GM12878 (cell line): ENCODE results near the gene CDC42EP3. TPM values are rescaled to one million over a fixed set of nuclear protein-coding genes. Genes with fewer than 3 reads are reported as not detected.
A peak's percentile ranks its signal among the peaks of the same experiment; 100 is the strongest.

Source experiments
- ASH2L ChIP-seq: fragments of 300-600, 200-600 bp; sonication (generic); IDR thresholded peaks from 2 replicates; pipeline ENCODE4 v1.6.1; 2017; ENCODE audit warnings: low read depth, mild to moderate bottlenecking, borderline replicate concordance
- ATF7 ChIP-seq: fragments of 450-650 bp; IDR thresholded peaks from 2 replicates; pipeline ENCODE4 v1.6.1; 2016; ENCODE audit warnings: low read depth, mild to moderate bottlenecking
- BCL11A ChIP-seq: IDR thresholded peaks from 2 replicates; pipeline ENCODE4 v1.6.1; 2011; ENCODE audit warnings: low read depth, low read length
- CBX5 ChIP-seq: sonication (generic); IDR thresholded peaks from 2 replicates; pipeline ENCODE4 v1.6.1; 2016; ENCODE audit warnings: low read depth, moderate library complexity, mild to moderate bottlenecking, inconsistent platforms
- EGR1 ChIP-seq, 2 experiments: IDR thresholded peaks; 1 replicate in 1 of 2; 2 replicates in 1 of 2; pipeline ENCODE4 v1.6.1; 2011 to 2012; ENCODE audit warnings: low read depth in 2 of 2, low read length in 2 of 2, borderline replicate concordance in 1 of 2, mild to moderate bottlenecking in 1 of 2, moderate library complexity in 1 of 2
- IKZF1 ChIP-seq: fragments of 450-650 bp; conservative IDR thresholded peaks from 2 replicates; pipeline ENCODE4 v1.6.1; 2017; ENCODE audit warnings: antibody characterized with exemption, mild to moderate bottlenecking
- IKZF2 ChIP-seq, 2 experiments: fragments of 450-650 bp; IDR thresholded peaks; 2 replicates each; pipeline ENCODE4 v1.6.1; 2017; ENCODE audit warnings: mild to moderate bottlenecking in 2 of 2, moderate library complexity in 2 of 2
- LARP7 ChIP-seq: fragments of 450-650 bp; IDR thresholded peaks from 2 replicates; pipeline ENCODE4 v1.6.1; 2017; ENCODE audit warnings: mild to moderate bottlenecking
- NFYB ChIP-seq: IDR thresholded peaks from 2 replicates; pipeline ENCODE4 v1.6.1; 2011; ENCODE audit warnings: low read depth, mild to moderate bottlenecking, low read length, improper control_type of control experiment, moderate library complexity; ENCODE audit not compliant: insufficient read depth
- RELA ChIP-seq: fragments of 450-650 bp; IDR thresholded peaks from 2 replicates; pipeline ENCODE4 v1.8.0; 2014; ENCODE audit warnings: borderline replicate concordance; ENCODE audit not compliant: partially characterized antibody
- SP1 ChIP-seq: IDR thresholded peaks from one replicate; pipeline ENCODE4 v1.6.1; 2011; ENCODE audit warnings: low read depth, low read length
- SREBF1 ChIP-seq: IDR thresholded peaks from 2 replicates; pipeline ENCODE4 v1.6.1; 2012; ENCODE audit warnings: mild to moderate bottlenecking, low read length
- SREBF2 ChIP-seq: IDR thresholded peaks from 2 replicates; pipeline ENCODE4 v1.6.1; 2012; ENCODE audit warnings: mild to moderate bottlenecking, low read length
- TCF3 ChIP-seq: IDR thresholded peaks from 2 replicates; pipeline ENCODE4 v1.6.1; 2012; ENCODE audit warnings: low read depth, mild to moderate bottlenecking, low read length, borderline replicate concordance; ENCODE audit not compliant: insufficient read depth
- ZSCAN29 ChIP-seq: fragments of 450-650 bp; IDR thresholded peaks from 2 replicates; pipeline ENCODE4 v1.6.1; 2017; ENCODE audit warnings: mild to moderate bottlenecking, moderate library complexity
- polyA plus RNA-seq, 11 experiments: library from polyadenylated mRNA; depleted of rRNA in 4 of 11; unstranded in 6 of 11; stranded (reverse) in 5 of 11; fragments of >200 nt; fragmentation: Nextera tagmentation in 4 of 11; fragmentation: Illumina TruSeq in 1 of 11; extraction: Ambion mirVana in 4 of 11; extraction: Trizol in 1 of 11; gene quantifications; 1 replicate in 1 of 11; 2 replicates in 10 of 11; pipeline versions ENCODE4 v1.2.1 to v1.2.3, GENCODE V29; 2011 to 2016; ENCODE audit warnings: inconsistent platforms in 2 of 11, missing spikeins in 2 of 11, low read depth in 1 of 11
- total RNA-seq, 4 experiments: library from RNA; depleted of rRNA in 3 of 4; stranded (reverse); fragments of >200 nt in 3 of 4; fragmentation: Illumina TruSeq in 1 of 4; extraction: Trizol in 1 of 4; gene quantifications; 2 replicates each; pipeline versions ENCODE4 v1.2.1 to v1.2.3, GENCODE V29; 2013 to 2021
- TF ChIP-seq, protein P1 (sequence below): IDR thresholded peaks from 2 replicates; pipeline ENCODE4 v1.6.1; 2011; ENCODE audit warnings: borderline replicate concordance, low read depth, mild to moderate bottlenecking, moderate library complexity, low read length; ENCODE audit not compliant: insufficient read depth, poor library complexity, severe bottlenecking
- TF ChIP-seq, protein P2 (sequence below): fragments of 450-650 bp; IDR thresholded peaks from 2 replicates; pipeline ENCODE4 v1.6.1; 2014; ENCODE audit warnings: mild to moderate bottlenecking
- TF ChIP-seq, protein P3 (sequence below): fragments of 450-650 bp; IDR thresholded peaks from 2 replicates; pipeline ENCODE4 v1.6.1; 2017; ENCODE audit warnings: mild to moderate bottlenecking, low read depth, inconsistent platforms; ENCODE audit not compliant: poor library complexity, severe bottlenecking
- TF ChIP-seq, protein P4 (sequence below): fragments of 450-650 bp; IDR thresholded peaks from 2 replicates; pipeline ENCODE4 v1.6.1; 2017; ENCODE audit warnings: mild to moderate bottlenecking, moderate library complexity
- TF ChIP-seq, protein P5 (sequence below), 3 experiments: IDR thresholded peaks in 2 of 3; conservative IDR thresholded peaks in 1 of 3; 2 replicates each; pipeline ENCODE4 v1.5.1; 2011; ENCODE audit warnings: low read depth in 3 of 3, low read length in 3 of 3, mild to moderate bottlenecking in 3 of 3, control low read depth in 2 of 3, moderate library complexity in 2 of 3, inconsistent platforms in 1 of 3, mixed read lengths in 1 of 3; ENCODE audit not compliant: control insufficient read depth in 2 of 3, insufficient read depth in 1 of 3; ENCODE audit errors: extremely low read depth in 1 of 3

The CDC42EP3 gene
- total and polyA plus RNA-seq, 10 of the 15 experiments (the other 5 are each of a cell fraction or from before 2014, with no cell fraction given) = 11.8 to 86.9 (median 52.9) TPM

DNA sequence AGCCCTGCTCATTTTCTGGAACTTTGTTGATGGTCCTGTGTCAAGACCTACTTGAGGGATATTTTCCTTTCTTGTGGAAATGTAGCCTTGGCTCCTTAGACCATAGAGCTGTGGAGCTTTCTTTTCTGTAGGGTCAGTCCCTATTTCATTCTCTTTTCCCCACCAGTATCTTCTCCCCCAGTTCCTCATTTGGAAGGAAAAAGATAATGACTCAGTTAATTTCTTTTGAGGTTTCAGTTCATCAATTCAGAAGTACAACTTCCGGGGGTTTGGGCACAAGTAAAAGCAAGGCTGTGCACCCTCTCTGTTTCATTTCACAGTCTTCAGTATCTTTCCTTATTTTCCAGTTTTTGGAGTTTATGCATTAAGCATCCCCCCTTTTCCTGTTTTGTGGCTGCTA lies 70.7 kb downstream of the CDC42EP3 start (continued):
- TF ChIP-seq ZSCAN29 = no peak
- no peak for TF ChIP-seq RELA
- no peak for TF ChIP-seq EGR1 (IDR thresholded peaks at IDR 0.05; ENCODE audit: borderline replicate concordance in 1 of 2, low read depth in 2 of 2, low read length in 2 of 2)
- TF ChIP-seq, protein P1, sequence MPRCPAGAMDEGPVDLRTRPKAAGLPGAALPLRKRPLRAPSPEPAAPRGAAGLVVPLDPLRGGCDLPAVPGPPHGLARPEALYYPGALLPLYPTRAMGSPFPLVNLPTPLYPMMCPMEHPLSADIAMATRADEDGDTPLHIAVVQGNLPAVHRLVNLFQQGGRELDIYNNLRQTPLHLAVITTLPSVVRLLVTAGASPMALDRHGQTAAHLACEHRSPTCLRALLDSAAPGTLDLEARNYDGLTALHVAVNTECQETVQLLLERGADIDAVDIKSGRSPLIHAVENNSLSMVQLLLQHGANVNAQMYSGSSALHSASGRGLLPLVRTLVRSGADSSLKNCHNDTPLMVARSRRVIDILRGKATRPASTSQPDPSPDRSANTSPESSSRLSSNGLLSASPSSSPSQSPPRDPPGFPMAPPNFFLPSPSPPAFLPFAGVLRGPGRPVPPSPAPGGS = peak; percentile 71
- peak; percentile 94 for TF ChIP-seq IKZF1
- TF ChIP-seq, protein P2, sequence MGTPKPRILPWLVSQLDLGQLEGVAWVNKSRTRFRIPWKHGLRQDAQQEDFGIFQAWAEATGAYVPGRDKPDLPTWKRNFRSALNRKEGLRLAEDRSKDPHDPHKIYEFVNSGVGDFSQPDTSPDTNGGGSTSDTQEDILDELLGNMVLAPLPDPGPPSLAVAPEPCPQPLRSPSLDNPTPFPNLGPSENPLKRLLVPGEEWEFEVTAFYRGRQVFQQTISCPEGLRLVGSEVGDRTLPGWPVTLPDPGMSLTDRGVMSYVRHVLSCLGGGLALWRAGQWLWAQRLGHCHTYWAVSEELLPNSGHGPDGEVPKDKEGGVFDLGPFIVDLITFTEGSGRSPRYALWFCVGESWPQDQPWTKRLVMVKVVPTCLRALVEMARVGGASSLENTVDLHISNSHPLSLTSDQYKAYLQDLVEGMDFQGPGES = no peak
- TF ChIP-seq, protein P3, sequence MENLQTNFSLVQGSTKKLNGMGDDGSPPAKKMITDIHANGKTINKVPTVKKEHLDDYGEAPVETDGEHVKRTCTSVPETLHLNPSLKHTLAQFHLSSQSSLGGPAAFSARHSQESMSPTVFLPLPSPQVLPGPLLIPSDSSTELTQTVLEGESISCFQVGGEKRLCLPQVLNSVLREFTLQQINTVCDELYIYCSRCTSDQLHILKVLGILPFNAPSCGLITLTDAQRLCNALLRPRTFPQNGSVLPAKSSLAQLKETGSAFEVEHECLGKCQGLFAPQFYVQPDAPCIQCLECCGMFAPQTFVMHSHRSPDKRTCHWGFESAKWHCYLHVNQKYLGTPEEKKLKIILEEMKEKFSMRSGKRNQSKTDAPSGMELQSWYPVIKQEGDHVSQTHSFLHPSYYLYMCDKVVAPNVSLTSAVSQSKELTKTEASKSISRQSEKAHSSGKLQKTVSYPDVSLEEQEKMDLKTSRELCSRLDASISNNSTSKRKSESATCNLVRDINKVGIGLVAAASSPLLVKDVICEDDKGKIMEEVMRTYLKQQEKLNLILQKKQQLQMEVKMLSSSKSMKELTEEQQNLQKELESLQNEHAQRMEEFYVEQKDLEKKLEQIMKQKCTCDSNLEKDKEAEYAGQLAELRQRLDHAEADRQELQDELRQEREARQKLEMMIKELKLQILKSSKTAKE = peak; percentile 40
- TF ChIP-seq, protein P4, sequence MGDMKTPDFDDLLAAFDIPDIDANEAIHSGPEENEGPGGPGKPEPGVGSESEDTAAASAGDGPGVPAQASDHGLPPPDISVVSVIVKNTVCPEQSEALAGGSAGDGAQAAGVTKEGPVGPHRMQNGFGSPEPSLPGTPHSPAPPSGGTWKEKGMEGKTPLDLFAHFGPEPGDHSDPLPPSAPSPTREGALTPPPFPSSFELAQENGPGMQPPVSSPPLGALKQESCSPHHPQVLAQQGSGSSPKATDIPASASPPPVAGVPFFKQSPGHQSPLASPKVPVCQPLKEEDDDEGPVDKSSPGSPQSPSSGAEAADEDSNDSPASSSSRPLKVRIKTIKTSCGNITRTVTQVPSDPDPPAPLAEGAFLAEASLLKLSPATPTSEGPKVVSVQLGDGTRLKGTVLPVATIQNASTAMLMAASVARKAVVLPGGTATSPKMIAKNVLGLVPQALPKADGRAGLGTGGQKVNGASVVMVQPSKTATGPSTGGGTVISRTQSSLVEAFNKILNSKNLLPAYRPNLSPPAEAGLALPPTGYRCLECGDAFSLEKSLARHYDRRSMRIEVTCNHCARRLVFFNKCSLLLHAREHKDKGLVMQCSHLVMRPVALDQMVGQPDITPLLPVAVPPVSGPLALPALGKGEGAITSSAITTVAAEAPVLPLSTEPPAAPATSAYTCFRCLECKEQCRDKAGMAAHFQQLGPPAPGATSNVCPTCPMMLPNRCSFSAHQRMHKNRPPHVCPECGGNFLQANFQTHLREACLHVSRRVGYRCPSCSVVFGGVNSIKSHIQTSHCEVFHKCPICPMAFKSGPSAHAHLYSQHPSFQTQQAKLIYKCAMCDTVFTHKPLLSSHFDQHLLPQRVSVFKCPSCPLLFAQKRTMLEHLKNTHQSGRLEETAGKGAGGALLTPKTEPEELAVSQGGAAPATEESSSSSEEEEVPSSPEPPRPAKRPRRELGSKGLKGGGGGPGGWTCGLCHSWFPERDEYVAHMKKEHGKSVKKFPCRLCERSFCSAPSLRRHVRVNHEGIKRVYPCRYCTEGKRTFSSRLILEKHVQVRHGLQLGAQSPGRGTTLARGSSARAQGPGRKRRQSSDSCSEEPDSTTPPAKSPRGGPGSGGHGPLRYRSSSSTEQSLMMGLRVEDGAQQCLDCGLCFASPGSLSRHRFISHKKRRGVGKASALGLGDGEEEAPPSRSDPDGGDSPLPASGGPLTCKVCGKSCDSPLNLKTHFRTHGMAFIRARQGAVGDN = no peak
- TF ChIP-seq, protein P5, sequence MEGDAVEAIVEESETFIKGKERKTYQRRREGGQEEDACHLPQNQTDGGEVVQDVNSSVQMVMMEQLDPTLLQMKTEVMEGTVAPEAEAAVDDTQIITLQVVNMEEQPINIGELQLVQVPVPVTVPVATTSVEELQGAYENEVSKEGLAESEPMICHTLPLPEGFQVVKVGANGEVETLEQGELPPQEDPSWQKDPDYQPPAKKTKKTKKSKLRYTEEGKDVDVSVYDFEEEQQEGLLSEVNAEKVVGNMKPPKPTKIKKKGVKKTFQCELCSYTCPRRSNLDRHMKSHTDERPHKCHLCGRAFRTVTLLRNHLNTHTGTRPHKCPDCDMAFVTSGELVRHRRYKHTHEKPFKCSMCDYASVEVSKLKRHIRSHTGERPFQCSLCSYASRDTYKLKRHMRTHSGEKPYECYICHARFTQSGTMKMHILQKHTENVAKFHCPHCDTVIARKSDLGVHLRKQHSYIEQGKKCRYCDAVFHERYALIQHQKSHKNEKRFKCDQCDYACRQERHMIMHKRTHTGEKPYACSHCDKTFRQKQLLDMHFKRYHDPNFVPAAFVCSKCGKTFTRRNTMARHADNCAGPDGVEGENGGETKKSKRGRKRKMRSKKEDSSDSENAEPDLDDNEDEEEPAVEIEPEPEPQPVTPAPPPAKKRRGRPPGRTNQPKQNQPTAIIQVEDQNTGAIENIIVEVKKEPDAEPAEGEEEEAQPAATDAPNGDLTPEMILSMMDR (IDR thresholded peaks at IDR 0.05 in 2 of 3, conservative IDR thresholded peaks at IDR 0.05 in 1 of 3; ENCODE audit: control insufficient read depth in 2 of 3, extremely low read depth in 1 of 3, insufficient read depth in 1 of 3, low read depth in 3 of 3, low read length in 3 of 3) = no peak
- no peak for TF ChIP-seq NFYB
- TF ChIP-seq SP1 = no peak
- no peak for TF ChIP-seq SREBF2
- no peak for TF ChIP-seq TCF3
- TF ChIP-seq ATF7 = 0 out of 2 replicates have a peak, but pooled peaks have one; percentile 53
- TF ChIP-seq ASH2L = no peak
- TF ChIP-seq IKZF2 (IDR thresholded peaks at IDR 0.05) = peak; percentile 93 to 96
- peak; percentile 79 for TF ChIP-seq BCL11A
- TF ChIP-seq SREBF1 = no peak
- peak; percentile 71; the same call in 1 of the 2 replicates for TF ChIP-seq CBX5
- TF ChIP-seq LARP7 = no peak
